GM21825 (cell line): ENCODE results near the gene TMEM132C.

ENCODE experiments used
- ATAC-seq: cut with Tn5 transposase; IDR thresholded peaks from one replicate; pipeline ENCODE4 v1.9.1; 2021; ENCODE audit warnings: mild to moderate bottlenecking, moderate library complexity; ENCODE audit not compliant: unreplicated experiment

TMEM132C gene

DNA sequence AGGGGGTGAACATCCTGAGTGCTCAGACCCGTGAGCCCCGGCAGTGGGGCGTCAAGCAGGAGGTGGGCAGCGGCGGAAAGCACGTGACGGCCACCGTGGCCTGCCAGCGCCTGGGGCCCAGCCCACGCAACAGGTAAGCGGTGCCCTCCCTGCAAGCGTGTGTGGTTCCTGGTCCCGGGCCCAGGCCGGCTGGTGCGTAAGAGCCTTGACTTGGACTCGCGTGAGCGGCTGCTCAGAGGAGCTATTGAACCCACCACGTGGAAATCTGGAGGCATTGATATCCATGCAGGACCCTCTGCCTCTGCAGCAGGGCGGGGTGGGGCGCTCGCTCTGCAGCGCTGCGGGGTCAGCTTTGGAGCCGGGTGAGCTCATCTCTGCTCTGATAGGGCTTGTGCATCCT is 277.0 kb downstream of the TMEM132C start:
- no peak for ATAC-seq

DNA sequence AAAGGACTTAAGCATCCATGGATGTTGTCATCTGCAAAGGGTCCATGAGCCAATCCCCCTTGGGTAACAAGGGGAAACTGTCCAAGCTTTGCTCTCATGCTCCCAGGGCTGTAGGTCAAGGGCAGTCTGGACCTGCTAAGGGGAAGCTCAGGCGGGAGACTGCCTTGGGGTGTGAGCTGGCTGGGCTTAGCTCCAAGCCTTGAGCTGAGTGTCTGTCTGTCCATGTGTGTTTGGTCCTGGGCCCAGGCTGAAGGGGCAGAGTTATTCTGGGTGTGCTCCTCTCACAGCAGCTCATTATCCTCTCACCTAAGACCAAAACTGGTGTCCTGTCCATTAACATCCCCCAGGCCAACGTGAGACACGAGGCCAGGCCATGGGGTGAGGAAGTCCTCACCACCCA is 282.0 kb downstream of the TMEM132C start:
- ATAC-seq = no peak

DNA sequence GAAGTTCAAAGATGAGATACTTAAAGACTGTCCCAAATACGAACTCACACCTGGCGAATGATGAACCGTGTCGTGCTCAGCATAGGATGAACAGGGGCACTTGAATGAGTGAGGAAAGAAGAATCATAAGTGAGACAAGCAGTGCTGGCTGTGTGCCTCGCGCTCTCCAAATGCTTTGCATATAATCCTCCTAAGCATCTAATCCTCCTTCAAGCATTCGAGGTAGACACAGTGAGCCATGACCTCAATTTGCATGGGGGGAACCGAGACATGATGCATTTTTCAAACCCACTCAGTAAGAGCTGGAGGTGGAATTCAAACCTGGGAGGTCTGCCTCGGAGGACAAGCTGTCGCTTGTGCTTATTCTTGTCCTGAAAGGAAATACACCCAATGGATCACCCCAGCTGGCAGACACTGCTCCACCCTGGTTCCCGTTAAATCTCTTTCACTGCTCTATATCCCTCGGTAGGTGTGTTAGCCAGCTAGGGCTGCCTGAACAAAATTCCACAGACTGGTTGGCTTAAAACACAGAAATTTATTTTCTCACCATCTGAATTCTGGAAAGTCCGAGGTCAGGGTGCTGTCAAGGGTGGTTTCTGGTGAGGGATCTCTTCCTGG is 282.7 kb downstream of the TMEM132C start:
- no peak for ATAC-seq

DNA sequence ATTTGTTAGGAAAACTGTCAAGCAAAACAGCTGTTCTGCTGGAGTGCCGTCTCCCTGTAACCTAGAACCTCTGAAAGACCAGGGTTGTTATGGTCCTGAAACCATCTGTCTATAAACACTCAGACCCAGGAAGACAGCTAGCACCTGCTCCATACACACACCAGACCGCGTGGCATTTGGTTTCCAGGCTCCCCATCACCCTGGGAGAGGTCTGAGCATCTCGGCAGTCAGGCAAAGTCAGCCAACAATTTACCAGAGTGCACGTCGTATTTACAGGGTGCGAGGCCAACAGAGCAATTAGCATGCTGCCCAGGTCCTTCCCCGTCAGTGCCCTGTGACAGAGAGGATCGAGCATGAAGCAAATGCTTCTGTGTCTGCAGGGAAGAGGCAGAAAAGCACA is 284.3 kb downstream of the TMEM132C start:
- no peak for ATAC-seq

DNA sequence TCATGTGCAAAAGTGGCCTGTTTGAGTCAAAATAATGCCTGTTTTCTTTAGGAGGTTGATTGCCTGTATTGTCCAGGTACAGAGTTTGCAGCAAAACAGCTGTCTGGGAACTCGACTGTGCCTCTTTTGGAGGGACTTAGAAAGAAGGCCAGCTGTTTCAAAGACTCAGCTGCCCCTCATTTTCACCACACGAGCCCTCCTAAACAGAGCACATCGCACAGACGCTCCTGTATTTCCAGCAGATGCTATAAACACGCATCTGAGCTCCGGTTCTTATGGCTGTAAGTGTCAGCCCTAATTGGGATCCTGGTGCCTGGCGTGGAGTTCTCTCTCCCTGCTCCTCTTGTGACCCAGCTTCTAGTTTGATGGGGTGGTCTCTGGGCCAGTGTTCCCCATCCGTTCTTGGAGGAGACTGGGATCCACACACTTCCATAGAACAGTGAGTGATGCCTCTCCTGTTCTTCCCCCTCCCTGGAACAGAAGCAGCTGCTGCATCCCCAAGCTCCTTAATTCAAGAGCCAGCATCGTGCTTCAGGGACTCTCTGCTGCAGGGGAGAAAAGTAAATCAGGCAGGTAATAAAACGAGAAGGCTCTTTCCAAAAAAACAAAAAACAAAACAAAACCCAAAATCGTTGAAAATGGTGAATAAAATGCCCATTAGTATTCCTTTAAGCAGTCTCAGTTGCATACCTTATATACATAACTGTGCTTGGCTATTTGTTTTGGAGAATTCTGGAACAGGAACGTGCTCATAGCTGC is 287.8 kb downstream of the TMEM132C start:
- ATAC-seq = no peak

DNA sequence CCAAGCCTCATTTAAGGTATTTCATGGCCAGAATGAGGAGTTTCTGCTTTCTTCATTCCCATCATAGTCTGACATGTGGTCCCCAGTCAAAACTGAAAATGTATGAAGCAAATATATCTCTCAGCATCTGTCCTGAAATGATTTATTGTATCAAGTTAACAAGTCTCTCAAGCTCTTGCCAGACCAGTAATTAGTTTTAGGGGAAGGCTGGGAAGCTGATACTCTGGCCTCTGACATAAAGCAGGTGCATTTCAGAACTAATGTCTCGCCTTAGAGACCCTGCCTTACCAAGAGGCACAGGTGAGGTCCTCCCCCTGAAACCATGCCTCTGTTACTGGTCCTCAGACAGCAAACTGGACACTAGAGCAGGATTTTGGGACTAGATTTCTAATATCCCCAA is 290.3 kb downstream of the TMEM132C start:
- no peak for ATAC-seq

DNA sequence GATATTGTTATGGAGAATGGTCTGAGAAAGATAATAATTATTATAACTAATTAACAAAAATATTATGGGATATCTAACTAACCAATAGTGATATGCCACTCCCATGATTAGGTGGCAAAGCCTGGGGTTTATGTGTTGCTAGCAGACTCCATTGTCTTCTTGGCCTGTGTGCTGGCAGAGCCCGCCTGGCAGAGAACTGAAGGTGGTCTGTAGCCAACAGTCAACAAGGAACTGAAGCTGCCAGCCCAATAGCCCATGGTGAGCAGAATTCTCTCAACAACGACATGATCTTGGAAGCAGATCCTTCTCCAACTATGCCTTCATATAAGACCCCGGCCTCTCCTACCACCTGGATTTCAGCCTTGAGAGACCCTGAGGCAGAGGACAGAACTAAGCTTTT is 298.0 kb downstream of the TMEM132C start:
- ATAC-seq = no peak

DNA sequence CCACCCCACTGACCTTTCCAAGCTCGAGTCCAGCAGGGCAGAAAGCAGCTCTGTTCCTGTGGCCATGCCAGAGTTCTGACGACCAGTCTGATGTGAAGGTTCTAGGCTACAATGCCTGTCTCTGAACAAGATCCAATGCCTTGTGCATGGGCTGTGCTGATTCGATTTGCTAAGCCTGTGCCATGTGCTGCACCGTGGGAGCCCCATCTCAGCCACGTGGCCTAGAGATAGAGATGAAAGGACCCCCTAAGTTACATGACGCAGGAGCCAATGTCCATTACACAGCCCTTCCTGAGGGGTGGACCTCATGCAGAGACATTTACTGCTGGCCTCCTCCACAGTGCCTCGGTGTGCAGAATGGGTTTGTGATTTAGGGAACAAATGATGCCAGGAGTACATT is 300.8 kb downstream of the TMEM132C start:
- no peak for ATAC-seq

DNA sequence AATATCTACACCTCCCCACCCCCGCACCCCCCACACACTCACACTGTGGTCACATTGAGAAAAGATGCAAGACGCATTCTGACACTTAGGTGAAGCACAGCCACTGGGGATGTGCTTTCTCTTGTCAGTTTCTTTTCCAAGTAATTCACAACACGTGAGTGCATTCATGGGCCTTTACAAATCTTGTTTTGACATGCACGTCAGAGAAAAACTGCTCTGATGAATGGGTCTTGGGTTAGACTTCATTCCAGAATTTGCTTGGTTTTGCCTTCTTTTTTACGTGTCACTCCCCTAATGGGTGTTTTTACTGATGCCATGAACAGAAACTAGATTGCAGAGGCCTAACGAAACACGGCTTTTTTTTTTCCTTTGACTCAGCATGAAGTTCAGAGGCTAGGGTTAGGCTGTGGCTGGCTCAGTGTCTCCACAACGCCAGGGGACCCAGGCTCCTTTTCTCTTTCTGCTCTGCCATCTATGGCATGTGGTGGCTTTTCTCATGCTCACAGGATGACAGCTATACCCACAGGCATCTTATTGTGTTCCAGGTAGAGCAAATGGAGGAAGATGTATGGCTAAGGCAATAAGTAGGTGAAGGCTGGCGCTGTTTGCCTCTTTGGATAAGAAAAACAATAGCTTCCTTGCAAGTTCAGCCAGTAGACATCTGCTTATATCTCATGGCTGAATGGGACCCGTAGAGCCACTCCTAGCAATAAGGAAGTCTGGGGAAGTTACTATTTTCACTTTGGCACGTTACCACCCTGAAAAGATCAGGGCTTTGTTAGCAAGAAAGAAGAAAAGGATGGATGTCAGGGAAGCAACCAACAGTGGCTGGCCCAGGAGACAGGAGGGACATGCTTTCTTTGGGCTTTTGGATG is 303.5 kb downstream of the TMEM132C start:
- ATAC-seq = no peak

DNA sequence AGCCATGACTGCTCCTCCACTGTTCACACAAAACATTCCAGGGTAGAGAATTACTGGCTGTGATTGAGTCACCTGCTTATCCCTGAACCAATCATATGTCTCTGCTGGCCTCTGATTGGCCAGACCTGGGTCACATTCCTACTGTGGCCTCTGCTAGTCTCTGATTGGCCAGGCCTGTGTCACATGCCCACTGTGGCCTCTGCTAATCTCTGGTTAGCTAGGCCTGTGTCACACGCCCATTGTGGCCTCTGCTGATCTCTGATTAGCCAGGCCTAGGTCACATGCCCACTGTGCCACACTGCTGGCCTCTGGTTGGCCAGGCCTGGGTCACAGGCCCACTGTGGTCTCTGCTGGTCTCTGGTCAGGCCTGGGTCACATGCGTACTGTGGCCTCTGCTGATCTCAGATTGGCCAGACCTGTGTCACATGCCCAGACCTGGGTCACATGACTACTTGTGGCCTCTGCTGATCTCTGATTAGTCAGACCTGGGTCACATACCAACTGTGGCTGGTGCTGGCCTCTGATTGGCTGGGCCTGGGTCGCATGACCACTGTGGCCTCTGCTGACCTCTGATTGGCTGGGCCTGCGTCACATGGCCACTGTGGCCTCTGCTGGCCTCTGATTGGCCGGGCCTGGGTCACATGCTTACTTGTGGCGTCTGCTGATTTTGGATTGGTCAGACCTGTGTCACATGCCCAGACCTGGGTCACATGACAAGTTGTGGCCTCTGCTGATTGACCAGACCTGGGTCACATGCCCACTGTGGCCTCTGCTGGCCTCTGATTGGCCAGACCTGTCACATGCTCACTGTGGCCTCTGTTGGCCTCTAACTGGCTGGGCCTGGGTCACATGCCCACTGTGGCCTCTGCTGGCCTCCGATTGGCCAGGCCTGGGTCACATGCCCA is 305.2 kb downstream of the TMEM132C start:
- no peak for ATAC-seq

DNA sequence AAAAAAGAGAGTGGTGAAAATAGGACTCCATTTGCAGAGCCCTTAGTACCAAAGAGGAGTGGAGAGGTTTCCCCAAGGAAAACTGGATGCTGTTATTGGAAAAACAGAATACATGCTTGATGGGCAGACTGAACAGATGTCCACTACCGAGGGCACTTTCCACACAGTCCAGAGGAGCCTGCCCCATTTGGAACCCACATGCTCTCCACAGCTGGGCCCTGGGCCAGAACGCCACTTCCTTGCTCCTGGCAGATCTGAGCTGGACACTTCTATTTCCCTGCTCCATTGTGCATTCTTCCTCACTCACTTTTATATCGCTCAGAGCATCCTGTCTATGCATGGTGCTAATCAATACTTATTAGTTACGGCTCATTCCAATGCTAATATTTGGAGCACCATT is 306.9 kb downstream of the TMEM132C start:
- no peak for ATAC-seq

DNA sequence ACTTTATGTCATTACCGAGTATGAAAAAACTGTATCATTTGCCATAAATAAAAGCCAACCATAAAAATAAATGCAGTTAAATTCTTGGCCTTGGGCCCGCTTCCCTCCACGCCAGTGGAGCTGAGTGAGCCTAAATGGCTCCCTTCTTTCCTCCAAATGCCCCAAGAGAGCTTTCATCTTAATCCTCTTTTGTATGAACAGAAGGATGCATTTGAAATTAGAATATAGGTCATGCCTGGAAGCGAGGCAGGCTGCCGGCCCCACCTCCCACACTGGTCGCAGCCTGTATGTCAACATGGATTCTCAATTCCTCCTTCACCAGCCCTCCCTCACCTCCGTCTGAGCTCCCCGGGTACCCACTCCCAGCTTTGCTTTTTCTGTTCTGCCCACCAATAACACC is 311.1 kb downstream of the TMEM132C start:
- no peak for ATAC-seq

DNA sequence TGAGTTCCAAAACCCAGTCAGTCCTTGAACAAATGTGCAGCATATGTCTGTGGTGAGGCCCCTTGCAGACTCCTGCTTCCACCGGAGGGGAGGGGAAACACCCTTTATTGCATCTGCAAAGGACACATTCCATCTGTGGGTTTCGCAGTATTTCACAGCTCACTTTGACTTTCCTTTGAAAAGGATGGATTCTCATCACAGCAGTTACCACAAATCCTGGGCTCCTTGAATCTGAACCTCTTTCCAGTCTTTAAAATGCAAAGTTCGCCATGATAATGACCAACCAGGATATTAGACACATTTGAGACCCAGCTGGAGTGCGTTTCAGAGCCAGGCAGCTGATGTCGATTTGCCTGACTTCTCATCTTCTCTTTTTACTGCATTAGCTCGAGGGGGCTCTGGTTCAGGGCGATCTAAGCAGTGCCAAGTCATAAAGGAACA is 314.4 kb downstream of the TMEM132C start:
- no peak for ATAC-seq

DNA sequence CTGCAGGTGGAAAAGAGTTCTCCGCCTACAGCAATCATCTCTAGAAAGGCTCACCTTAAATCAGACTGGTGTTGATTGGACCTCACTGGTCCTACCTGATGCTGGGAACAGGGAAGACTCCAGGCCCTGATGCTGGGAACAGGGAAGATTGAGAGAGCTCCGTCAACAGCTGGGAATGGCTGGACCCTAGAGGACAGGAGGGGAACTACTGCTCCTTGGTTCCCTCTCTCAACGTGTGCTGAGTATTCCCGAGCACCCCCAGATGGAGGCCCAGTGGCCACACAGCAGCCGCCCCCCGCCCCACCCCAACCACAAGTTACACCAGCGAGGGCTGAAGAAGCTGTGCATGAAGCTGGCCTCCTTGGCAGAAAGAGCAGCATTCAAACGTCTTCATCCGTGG is 316.5 kb downstream of the TMEM132C start:
- ATAC-seq = no peak

DNA sequence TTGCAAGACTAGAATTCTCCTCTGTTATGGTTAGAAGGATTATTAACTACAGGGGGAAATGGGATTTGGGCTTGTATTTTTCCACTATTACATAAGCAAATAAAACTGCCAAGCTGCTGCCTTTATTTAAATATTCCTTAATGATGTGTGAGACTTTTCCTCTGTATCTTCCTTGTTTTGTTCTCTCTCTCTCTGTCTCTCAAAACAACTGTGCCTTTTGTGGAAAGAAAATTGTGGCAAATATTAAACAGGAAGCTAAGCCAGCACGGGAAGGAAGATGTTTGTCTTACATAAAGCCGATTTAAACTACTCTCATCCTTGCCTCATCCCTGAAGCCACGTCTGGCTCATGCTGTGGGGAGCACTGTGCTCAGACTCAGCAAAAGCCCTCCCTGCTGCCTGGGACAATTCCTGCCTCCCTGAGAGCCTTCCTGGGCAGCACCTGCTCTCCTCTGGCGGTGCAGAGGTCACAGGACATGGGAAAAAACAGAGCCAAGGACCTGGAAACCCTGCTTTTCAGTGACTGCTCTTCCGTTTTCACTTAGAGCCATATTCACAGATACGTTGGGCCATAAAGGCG is 319.6 kb downstream of the TMEM132C start:
- no peak for ATAC-seq

DNA sequence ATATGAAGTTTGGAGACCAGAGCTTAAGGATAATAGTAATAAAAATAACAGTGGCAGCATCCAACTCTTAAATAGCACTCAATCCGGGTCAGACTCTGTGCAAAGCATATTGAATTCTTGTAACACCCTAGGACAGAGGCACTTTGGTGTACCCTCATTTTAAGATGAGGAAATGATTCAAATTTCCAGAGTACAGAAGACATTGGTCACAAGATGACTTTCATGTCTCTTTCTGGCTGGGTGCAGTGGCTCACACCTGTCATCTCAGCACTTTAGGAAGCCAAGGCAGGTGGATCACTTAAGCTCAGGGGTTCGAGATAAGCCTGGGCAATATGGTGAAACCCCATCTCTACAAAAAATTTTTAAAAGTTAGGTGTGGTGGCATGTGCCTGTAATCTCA is 320.9 kb downstream of the TMEM132C start:
- no peak for ATAC-seq

DNA sequence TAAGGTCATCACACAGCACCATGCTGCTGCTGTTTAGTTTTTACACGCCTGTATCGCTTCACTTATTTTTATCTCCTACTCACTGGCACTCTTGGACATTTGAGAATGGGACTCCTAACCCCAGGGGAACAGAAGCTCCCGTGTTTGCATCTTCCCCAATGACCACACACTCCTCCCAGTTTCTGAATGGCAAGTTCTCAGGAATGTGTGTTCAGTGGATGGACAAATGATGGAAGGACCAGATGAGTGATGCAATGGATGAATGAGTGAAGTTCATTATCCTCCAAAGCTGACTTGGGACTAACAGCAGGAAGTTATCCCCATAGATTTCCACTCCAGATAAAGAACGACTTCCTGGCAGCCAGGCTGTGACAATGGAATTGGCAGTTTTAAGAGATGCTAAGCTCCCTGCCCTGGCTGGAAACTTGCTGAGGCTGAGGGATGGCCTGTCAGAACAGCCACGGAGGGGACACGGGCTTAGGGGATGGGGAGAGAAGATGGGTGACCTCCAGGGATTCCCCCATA is 325.3 kb downstream of the TMEM132C start:
- no peak for ATAC-seq

DNA sequence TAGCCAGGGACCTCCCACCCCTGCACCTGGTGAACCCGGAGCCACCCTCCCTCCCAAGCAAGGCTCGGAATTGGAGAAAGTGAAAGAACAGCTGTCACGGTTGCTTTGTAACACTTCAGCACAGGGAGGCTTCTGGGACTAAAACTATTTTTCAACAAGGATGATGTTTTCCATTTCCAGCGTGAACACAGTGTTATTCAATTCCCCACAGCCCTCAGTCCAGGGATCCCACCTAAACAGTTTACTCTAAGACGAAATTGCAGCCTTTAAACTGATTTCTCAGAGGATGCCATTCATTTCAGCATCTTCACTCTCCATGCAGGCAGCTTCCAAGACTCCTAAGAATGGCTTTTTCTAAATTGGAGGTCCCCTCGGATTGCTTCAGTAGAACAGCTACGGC is 327.6 kb downstream of the TMEM132C start:
- no peak for ATAC-seq

DNA sequence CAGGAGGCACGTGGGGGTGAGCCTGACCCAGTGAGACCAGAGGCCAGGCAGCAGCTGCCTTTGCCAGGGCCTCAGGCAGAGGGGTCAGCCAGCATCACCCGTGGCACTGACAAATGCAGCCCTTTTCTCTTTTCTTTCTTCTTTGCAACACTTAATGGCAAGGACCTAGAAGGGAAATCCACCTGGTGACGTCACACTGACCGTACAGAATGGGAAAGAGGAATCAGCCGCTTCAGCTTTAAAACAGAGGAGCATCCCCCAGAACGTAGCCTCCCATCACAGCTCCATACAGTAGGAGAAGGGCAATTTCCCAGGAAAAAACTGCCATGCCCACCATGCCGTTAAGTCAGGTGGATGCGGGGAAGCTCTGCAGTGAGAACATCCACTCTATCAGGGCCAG is 328.6 kb downstream of the TMEM132C start:
- ATAC-seq = no peak

DNA sequence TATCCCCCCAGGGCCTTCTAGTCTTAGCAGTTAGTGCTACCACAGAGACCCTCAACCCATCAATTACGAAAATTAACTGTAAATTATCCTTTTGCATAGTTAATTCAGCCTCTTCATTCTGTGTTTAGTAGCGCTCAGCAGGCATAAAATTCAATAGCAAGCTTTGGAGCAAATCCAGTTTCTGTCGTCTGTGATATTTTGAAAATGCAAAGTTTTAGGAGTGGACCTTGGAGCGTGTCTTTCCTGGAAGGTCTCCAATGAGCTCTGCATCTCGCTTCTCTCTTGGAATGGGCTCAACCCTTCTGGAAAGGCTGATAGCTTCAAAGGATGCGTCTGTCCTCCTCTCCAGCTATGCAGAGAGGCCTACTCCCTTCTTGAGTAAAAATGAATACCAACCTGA is 333.9 kb downstream of the TMEM132C start:
- ATAC-seq = no peak
